HG02870 (cell line): ENCODE results near the gene TWIST2.

Experiments
- ATAC-seq: cut with Tn5 transposase; IDR thresholded peaks from one replicate; pipeline ENCODE4 v1.9.1; 2021; ENCODE audit warnings: mild to moderate bottlenecking, moderate library complexity; ENCODE audit not compliant: unreplicated experiment

Gene TWIST2

DNA sequence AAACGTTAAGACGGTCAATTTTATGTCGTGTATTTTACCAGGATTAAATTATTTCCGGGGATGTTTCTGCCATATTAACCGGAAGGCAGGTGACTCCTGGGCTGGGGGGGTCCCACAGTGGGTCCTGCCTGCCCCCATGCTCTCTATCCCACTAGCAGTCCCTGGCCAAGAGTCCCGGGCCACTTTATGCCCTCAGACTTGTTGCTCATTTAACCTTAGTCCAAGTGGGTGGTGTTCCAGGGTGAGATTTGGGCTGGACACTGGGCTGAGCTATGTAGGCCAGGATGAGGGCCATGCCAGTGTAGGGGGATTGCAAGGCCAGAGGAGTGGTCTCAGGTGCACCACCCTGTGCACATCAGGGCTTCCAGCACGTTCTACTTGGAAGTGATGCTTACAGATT lies 24.1 kb downstream of the TWIST2 start:
- no peak for ATAC-seq

DNA sequence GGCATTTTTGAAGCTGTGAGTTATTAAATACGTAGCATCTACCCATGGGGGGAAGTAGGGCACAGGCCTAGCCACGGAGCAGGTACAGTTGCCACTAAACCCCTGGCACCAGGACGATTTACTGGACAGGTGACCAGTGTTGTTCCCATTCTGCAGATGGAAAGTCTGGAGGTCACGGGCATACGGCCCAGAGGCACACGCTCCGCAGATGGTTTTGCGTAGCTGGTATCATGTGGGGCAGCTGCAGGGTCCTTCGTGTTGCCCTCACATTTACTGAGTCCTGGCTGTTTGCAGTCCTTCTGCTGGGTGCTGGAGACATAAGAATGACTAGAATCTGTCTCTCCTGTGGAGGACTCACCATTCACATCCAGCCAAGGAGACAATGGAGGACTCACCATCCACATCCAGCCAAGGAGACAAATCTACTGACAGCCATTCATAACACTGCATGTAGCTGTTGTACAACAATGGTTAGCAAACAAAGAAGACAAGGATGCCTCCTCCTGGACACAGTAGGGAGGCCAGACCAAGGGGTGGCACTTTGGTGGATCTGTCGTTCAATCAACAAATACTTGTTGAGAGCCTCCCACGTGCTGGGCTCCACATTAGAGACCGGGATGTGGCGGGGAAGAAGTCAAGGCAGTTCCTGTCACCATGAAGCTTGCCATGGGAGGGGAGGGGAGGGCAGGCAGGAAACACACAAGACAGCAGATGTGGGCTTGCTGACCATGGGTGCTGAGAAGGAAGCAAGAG lies 24.9 kb downstream of the TWIST2 start:
- ATAC-seq = no peak

DNA sequence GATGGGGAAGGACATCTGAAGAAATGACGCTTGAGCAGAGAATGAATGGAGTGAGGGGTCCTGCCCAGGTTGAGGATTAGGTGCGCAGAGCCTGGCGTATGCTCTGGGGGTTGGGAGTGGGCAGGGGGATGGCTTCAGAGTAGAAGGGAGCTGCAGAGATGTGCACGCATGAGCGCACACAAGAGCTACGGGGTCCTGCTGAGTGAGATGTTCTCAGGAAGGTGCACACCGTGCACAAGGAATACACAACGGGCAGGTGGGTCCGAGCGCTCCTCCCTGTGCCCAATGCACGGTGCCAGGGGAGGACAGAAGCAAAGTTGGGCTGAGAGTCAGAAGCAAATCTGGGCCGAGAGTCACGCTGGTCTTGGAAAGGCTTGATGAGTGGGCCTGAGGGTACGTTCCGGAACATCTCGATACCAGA lies 25.5 kb downstream of the TWIST2 start:
- no peak for ATAC-seq

DNA sequence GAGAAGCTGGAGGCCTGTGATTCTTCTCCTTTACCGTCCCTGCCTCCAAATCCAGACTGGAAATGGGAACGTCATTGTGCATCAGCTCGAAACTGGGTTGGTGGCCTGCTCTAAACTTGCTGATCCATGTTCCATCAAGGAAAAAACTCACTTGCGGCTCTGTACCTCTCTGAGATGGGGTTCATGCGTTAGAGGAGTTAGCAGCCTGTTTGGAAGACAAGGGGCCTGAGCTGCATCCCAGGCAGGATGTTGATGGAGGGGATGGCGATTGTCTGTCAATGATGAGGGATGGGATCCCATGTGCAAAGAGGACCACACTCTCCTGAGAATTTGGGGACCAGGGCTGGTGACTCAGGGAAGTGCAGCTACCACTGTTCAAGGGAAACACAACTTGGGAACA lies 26.0 kb downstream of the TWIST2 start:
- no peak for ATAC-seq

DNA sequence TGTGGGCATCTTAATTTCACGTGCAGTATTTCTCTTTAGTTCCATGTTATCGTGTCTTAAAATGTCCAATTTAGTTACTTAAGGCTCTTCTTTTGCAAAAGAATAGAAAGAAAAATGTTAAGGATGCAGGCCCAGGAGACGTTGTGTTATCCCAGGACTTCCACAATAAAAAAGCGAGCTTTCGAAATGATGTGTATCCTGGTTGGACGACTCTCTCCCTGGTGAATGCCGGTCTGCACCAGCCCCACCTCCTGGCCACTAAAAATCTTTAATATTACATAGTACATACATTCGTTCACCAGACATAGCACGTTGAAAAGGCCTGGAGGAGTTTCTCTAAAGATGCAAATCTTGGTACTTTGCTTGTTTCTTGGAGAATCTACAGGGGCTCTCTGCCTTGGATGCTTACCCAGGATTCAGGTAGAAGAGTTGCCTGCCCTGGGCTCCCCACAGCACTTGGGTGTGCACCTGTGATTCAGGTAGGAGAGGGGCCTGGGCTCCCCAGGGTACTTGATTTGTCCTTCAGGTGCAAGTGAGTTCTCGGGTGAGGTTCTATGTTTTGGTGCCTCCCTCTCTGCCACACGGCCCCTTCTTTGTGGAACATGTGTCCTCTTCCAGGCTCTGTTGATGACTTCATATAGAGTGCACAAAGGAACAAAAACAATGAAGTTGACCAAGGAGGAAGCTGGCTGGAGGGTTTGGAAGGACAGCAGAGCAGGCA lies 26.6 kb downstream of the TWIST2 start:
- no peak for ATAC-seq

DNA sequence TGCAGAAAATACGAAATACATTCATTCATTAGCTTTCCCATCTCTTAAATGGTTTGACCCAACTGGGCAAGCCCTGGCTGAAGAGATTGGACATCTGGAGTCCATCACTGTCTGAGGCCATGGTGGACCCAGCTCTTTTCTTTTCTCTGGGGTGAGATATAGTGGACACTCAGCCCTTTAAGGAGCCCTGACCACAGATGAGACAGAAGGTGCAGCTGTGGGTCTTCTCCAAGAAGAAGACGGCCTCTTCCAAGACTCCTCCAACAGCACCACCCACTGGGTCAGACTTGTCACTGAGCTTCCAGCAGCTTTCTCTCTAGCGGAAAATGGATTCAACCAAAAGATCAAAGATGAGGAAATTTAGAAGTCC lies 27.2 kb downstream of the TWIST2 start:
- ATAC-seq = no peak

DNA sequence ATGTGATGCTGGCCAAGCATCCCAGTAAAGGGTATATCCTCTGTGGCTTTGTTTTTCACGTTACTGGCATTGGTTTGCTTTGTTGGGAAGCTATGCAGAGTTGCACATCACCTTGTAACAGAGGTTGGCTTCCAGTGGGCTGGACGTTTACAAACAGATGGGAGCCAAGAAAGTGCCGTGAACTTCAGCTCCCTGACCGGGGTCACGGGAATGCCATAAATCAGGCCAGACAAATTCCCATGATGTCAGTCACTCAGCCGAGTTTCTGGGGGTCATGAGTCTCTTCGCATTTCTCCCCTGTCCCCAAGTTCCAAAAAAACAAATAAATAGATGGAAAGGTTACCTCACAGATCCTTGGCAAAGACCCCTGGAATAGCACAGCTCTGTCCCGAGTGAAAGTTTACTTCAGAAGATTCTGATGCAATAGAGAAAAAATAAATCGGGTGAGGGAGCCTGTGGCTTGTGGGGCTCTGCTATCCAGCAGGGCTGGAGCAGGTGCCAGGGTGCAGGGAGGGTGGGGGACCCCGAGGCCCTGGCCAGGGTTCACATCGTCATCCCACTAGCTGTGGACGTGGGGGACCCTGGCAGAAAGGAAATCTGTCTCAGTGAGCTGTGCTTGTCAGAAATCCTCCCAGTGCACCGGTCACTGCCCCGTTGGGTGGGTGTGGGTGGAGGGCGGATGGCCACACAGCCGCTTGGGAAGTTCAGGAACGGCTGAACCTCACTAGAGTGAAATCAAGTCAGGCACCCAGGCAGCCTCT lies 27.8 kb downstream of the TWIST2 start:
- ATAC-seq = no peak

DNA sequence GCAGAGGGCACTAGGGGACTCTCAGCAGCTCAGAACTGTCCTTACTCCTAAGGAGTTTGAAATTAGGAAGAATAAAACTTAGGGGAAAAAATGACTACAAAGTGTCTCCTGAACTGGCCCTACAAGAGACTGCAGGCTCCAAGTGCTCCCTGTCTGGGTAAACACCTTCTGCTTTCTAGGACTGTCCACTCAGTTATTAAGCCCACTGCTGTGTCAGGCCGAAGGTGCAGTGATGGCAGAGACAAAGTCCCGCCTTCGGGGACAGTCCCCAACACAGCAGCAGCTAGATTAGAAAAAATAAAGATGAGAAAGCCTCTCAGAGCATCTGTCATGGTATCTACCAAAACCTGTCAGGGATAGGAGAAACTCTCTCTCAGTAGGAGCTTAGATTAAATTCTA lies 28.3 kb downstream of the TWIST2 start:
- ATAC-seq = no peak

DNA sequence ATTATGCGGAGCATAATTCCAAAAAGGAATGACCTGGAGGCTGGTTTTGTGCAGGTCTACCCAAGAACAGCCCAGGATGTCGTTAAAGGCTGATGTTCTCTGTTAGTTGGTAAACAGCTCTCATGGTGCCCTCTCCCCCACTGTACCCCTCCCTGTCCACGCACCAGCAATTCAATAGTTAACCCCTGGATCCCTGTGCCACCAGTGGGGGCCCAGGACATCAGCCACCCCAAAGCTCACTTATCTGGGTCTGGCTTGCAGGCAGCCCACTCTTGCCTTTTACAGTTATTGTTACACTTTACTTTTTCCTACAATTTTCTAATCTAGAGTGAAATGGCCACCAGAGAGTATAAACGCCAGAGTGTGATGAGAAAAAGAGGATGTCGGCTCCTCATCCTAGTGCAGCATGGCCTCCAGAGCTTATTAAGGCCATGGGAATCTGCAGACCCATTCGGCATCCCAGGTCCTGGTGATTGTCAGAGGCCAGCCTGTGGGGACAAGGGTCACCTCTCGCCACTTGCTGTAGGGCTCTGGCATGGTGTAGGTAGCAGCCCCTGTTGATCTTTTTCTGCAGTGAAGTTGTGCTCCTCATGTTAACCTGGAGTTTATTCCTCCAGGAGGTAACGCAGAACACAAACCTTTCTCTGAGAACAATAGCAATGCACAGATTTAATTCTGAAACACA lies 30.3 kb downstream of the TWIST2 start:
- ATAC-seq = no peak

DNA sequence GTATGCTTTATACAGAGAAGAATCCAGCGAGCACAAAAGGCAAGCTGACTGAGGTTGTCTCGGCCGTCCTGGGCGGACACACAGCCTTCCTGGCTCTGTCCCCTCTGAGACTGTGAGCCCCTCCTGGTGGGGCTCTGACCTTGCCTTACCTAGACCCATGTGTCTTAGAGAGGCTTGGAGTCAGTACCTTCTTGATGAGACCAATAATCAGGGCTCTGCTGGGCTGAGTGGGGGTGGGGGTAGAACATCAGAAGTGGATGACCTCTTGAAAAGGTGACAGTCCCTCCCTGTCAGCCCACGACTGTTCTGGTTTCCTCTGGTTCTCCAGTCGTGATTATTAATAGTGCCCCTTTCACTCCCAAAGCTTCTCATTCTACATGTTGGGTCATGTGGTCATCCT lies 31.2 kb downstream of the TWIST2 start:
- no peak for ATAC-seq

DNA sequence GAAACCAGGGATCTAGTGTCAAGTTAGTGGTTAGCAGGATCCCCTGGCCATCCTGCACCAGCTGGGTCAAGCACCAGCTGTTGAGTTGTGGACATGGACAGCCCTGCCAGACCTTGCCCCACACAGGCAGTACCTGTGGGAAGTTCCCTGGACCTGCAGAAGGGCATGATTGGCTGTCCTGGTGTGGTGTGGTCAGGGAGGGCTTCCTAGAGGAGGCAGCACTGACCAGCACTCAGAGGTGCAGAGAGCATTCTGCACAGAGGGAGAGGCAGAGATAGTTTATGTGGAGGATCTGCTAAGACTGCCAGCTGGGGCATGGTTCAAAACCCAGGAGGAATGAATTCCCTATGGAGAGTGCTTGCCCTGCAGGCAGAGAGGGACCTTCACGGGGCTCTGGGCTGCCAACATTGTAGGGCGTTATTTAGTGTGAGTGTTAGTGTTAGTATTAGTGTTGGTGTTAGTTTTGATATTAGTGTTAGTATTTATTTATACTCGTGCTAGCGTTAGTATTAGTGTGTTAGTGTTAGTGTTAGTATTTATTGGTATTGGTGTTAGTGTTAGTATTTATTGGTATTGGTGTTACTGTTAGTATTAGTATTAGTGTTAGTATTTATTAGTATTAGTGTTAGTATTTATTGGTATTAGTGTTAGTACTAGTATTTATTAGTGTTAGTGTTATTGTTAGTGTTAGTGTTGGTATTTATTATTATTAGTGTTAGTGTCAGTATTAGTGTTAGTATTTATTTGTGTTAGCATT lies 31.9 kb downstream of the TWIST2 start:
- no peak for ATAC-seq

DNA sequence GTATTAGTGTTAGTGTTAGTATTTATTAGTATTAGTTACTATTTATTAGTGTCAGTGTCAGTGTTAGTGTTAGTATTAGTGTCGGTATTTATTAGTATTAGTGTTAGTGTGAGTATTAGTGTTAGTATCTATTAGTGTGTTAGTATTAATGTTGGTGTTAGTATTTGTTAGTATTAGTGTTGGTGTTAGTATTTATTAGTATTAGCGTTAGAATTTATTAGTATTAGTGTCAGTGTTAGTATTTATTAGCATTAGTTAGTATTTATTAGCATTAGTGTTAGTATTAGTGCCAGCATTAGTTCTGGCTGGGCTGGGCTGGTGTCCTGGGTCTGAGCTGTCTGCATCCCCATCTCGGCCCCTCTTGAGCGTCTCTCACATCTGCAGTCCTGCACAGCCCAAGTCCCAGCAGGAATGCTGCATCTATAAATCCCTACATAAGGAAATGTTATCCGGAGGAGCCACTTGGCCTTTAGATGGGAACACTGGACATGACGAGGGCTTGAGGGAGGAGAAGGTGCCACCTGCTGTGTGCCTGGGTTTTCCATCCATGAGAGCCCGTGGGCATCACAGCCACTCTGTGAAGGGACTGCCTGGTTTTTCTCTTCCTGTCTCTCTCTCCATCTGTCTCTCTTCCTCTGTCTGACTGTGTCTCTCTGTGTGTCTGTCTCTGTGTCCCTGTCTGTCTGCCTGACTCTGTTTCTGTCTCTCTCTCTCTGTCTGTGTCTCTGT lies 33.6 kb downstream of the TWIST2 start:
- no peak for ATAC-seq

DNA sequence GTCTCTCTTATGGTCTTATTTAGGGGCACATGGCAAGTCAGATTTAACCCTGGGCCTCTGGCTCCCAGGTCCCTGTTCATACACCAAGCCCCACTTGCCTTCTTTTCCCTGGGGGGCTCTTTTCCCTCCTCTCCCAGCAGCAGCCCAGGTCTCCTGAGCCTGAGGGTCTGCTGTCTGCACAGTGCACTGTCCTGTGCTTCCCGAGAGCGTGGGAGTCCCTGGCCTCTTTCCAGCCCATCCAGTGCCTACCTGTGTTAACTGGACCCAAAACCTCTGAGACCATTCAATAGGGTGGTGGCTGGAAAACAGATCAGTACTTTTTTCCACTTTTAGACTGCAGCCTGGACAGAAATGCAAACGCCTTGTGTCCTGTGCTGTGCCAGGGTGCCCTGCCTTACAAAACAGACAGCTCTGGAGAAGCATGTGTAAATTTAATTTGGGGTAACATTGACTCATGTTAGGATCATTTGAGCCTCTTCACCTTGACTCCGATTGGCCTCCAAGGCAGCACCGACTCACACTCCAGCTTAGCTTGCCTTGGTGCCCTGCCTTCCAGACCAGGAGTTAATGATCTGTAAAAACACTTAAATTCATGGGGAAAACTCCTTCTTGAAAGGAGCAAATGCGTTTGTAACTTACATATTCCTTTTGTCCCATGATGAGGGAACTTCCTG lies 34.3 kb downstream of the TWIST2 start:
- ATAC-seq = no peak

DNA sequence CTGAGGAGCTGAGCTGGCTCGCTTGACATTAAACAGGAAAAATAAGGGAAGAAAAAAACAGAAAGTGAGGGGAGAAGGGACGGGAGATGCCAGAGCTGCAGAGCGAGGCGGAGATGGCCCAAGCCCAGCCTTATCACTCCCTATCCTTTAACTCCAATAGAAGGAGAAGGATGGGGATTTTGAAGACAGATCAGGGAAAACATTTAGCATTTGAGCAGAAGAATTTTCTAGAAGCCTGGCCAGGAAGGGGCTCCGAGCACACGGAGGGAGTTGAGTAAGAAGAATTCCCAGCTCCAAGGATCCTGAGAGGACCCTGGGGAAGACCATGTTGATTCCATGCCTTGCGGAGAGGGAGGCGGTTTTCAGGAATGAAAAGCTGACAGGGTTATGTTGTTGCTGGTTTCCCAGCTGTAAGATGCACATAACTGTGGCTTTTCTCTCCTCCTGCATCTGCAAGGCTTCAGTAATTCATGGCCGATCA lies 35.6 kb downstream of the TWIST2 start:
- no peak for ATAC-seq

DNA sequence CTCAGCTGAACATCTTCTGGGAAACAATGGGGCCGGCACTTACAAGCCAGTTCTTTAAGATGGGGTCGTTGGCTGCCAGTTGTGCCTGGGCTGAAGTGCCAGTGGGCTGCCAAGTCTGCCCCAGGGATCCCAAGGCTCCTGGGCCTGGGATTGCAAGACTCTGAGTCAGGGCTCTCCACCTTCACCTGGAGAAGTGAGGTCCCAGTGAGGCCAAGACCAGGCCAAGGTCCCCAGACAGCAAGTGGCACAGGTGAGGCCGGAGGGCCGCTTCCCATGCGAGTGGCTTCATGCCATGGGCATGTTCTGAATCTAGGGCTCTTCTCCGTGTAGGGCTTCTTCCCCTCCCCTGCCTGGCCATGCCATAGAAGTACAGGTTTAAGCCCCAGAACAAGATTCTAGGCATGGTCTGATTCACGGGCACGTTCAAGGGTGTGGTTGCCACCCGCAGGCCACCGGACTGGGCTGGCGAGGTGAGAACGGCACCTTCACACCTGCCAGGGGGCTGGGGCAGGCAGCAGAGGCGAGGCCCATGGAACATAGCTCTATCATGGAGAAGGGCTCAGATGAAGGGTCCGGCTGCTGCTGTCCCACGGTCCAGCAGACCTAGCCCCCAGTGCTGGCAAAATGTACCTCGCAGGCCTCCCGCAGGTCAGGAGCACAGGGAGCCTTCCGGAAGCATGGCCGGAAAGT lies 36.4 kb downstream of the TWIST2 start:
- no peak for ATAC-seq

DNA sequence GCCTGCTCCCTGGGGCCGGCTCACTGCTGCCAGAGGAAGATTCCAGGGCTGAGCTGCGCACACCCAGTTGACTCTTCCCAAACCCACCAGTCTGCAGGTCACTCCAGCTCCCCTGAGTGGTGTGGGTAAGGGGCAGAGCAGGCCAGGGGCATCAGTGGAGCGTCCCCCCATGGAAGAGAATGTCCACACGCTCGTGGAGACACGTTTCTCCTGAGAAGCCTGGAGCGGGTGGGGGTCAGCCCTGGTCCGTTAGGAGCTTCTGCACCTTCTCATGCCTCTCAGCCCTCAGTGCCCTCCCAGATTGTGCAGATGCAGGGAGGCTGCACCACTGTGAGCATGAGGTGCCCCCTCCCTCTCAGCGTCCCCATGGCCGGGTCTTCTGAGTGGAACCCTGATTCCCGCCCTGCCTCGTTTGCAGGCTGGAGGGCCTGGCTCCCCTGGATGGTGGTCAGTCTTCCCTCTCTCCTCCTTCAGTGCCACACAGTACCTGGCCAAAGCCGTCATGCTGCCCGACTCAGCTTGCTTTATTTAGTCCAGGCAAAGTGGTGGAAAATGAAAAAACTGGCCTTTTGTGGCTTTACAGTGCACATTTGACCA lies 37.0 kb downstream of the TWIST2 start:
- no peak for ATAC-seq

DNA sequence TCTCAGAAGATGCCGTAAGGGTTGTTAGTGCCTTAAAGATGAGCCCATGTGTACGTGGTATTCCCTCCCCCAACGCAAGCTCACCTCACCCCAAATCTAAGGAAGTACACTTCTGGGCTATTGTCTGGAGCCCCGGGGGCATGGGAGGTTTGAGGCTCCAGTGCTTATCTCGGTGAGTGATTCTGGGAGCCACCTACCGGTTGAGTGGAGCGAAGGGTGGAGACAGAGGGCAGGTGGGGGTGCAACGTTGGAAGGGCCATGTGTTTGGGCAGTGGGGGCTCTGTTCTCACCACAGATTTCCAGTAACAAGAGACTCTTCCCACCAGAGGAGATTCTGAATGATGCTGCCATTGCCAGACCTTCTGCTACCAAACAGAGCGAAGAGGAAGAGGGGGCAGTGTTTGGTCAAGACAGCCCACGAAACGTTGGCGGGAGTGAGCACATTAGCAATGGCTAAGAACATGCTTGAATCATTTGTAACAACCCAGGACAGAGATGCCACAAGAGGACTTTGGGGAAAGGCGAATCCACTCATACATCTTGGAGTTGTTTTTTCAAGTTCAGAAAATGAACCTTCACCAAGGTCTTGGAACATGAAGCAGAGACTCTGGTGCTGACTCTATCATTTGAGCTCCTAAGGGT lies 38.7 kb downstream of the TWIST2 start:
- no peak for ATAC-seq

DNA sequence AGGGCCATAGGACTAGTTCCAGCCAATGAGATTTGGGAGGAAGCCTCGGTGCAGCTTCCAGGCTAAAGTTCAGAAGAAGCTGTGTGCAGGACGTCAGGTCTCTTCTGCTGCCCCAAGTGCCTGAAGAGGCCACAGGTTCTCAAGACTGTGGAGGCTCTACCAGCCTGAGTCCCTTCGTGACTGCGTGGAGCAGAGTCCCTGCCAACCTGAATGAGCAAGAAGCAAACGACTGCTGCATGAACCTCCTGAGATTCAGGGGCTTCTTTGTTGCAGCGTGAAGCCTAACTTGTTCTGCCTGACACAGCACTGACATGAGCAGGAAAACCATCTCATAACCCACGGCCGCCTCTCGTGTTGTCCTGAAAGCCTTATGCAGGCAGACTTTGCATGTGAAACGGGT lies 39.7 kb downstream of the TWIST2 start:
- ATAC-seq = no peak
